Prostate gland (tissue), 2 donors: Measurements from ENCODE around the gene RS1. TPM values are rescaled to one million over a fixed set of nuclear protein-coding genes. Genes with fewer than 3 reads are reported as not detected.

Source experiments
- DNase-seq: peaks from one replicate; pipeline ENCODE4 v3.0.0-alpha.2; 2019; ENCODE audit warnings: low spot score
- H3K27ac ChIP-seq, 2 donors: fragments of 200-600 bp; sonication (generic); 2 replicates each; pipeline ENCODE4 v1.5.1; 2017 to 2019
- H3K27me3 ChIP-seq: fragments of 200-600 bp; sonication (generic); replicated peaks from 2 replicates; pipeline ENCODE4 v1.5.1; 2019; ENCODE audit not compliant: insufficient read depth
- H3K36me3 ChIP-seq, 2 donors: fragments of 200-600 bp; sonication (generic); 1 replicate in 1 of 2; 2 replicates in 1 of 2; pipeline versions ENCODE4 v1.5.1 to v1.8.1; 2017 to 2019
- H3K4me1 ChIP-seq: fragments of 200-600 bp; sonication (generic); replicated peaks from 2 replicates; pipeline ENCODE4 v1.5.1; 2019
- H3K4me3 ChIP-seq, 2 donors: fragments of 200-600 bp; sonication (generic); 2 replicates each; pipeline ENCODE4 v1.5.1; 2017 to 2019
- H3K9me3 ChIP-seq: fragments of 200-600 bp; sonication (generic); 2 replicates; pipeline ENCODE4 v1.5.1; 2017
- POLR2A ChIP-seq: fragments of 450-650 bp; IDR thresholded peaks from one replicate; pipeline ENCODE4 v1.6.1; 2016; ENCODE audit warnings: antibody characterized with exemption, mild to moderate bottlenecking
- POLR2AphosphoS5 ChIP-seq: sonication (generic); formaldehyde crosslinking; IDR thresholded peaks from one replicate; pipeline ENCODE4 v1.6.1; 2017; ENCODE audit warnings: antibody characterized with exemption
- WGBS: methylation state at CpG from one replicate; pipeline ENCODE4 v1.1.5; 2018; 5-methylcytosine and 5-hydroxymethylcytosine counted together
- intact Hi-C: fragments of 100-400 bp; cut with DNase I; formaldehyde crosslinking; loops from one replicate; pipeline ENCODE4 v1.14.2; 2022
- total RNA-seq, 2 donors: library from RNA; depleted of rRNA; stranded (reverse); fragments of >200 nt; gene quantifications; one replicate each; pipeline ENCODE4 v1.1.0, GENCODE V29; 2016
- TF ChIP-seq, protein P1 (sequence below), 4 experiments: fragments of 200-600 bp in 2 of 4; fragments of 450-650 bp in 2 of 4; sonication (generic) in 2 of 4; IDR thresholded peaks; 1 replicate in 3 of 4; 2 replicates in 1 of 4; pipeline ENCODE4 v1.5.1; 2016 to 2019; ENCODE audit warnings: antibody characterized with exemption in 4 of 4, mild to moderate bottlenecking in 2 of 4, moderate library complexity in 2 of 4

Gene RS1
- total RNA-seq, 2 donors from 2014 or later: not detected

DNA sequence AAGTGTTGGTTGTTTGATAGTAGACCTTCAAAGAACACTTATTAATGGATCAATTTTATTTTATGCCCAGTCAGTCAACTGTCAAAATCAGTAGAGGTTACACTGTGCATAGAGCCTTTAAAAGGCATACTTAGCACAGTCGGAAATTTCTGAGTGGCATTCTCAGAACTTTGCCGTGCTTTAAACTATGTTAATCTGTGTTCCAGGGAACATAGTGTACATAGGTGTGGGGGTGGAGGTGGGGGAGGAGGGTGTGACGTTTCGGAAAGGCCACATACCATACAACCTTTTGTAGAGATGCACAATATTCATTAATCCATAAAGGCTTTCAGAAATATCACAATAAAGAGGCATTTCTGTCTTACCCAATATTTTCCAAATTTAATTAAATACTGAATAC, 75.8 kb downstream of the RS1 start:
- no peak for DNase-seq
- H3K9me3 ChIP-seq: no peaks in the 10 kb centered on the region
- intact Hi-C loops: no loop called here
- no peak overlapping the region for H3K4me3 ChIP-seq
- H3K27me3 ChIP-seq: no peaks in the 10 kb centered on the region
- no peaks in the 10 kb centered on the region for H3K36me3 ChIP-seq
- TF ChIP-seq POLR2AphosphoS5: no peak
- TF ChIP-seq POLR2A: no peak
- H3K27ac ChIP-seq: no peak overlapping the region
- H3K4me1 ChIP-seq: no peaks in the 10 kb centered on the region
- 37% methylated on average over 4 of the region's 4 CpGs for WGBS

DNA sequence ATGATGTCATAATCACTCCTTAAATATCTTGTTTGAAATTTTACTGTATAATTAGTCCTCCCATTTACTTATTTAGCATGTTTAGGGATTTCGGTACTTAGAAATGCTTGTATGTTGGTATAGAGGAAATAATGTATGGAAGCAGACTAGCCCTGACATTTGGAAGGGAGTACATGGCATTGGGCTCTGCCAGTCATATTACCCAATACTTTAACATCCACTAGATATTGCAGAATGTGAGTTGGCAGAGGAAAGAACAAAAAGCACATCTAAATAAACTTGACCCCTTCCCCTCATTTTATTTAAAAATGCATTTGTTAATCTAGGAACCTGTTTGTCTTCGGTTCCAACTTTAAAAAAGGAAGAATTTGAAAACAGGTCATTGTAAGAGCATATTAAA, 77.8 kb downstream of the RS1 start:
- WGBS: 100% methylated on average over 2 of the region's 2 CpGs
- TF ChIP-seq POLR2A (no peak), POLR2AphosphoS5 (no peak)
- TF ChIP-seq, protein P1, sequence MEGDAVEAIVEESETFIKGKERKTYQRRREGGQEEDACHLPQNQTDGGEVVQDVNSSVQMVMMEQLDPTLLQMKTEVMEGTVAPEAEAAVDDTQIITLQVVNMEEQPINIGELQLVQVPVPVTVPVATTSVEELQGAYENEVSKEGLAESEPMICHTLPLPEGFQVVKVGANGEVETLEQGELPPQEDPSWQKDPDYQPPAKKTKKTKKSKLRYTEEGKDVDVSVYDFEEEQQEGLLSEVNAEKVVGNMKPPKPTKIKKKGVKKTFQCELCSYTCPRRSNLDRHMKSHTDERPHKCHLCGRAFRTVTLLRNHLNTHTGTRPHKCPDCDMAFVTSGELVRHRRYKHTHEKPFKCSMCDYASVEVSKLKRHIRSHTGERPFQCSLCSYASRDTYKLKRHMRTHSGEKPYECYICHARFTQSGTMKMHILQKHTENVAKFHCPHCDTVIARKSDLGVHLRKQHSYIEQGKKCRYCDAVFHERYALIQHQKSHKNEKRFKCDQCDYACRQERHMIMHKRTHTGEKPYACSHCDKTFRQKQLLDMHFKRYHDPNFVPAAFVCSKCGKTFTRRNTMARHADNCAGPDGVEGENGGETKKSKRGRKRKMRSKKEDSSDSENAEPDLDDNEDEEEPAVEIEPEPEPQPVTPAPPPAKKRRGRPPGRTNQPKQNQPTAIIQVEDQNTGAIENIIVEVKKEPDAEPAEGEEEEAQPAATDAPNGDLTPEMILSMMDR (IDR thresholded peaks at IDR 0.05): no peak
- Histone ChIP-seq H3K27ac (no peak overlapping the region), H3K27me3 (no peaks in the 10 kb centered on the region), H3K36me3 (no peaks in the 10 kb centered on the region), H3K9me3 (no peaks in the 10 kb centered on the region), H3K4me3 (no peak overlapping the region), H3K4me1 (no peaks in the 10 kb centered on the region)
- DNase-seq: no peak
- intact Hi-C loops: no loop called here

DNA sequence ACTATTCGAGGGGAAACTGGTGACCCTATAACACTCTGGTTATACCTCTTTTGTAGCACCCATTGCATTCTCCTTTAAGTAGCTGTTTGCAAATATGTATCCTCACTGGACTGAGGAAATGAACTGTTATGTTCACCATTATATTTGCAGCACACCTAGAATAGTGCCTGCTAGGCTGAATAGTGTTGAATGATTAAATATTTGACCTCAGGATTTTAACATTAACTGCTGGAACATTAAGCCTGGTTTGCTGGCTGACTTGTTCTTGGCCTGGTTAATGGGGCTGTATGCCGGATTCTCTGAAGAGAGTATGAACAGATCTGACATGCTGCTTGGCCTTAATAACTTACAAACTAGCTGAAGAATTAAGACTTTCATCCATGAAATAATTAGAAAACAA, 80.1 kb downstream of the RS1 start:
- DNase-seq: no peak
- H3K9me3 ChIP-seq: no peaks in the 10 kb centered on the region
- WGBS: 67% methylated on average over 2 of the region's 2 CpGs
- no peaks in the 10 kb centered on the region for H3K27me3 ChIP-seq
- intact Hi-C loops: no loop called here
- H3K36me3 ChIP-seq: no peaks in the 10 kb centered on the region
- H3K4me3 ChIP-seq: no peak overlapping the region
- no peak overlapping the region for H3K27ac ChIP-seq
- TF ChIP-seq, protein P1 (IDR thresholded peaks at IDR 0.05): no peak
- no peak for TF ChIP-seq POLR2A
- no peak for TF ChIP-seq POLR2AphosphoS5
- H3K4me1 ChIP-seq: no peaks in the 10 kb centered on the region

Other genes starting within 250 kb of the RS1 start
- gene CDKL5, start 246.5 kb downstream of the RS1 start, total RNA-seq: 10 to 100 TPM; 14.5 to 18.8 TPM
- gene PPEF1, start 35.5 kb upstream of the RS1 start, total RNA-seq: 1 to 10 TPM; 1.9 to 6.0 TPM